HepG2 (cell line): ENCODE data around the gene EBP. TPM values are rescaled to one million over a fixed set of nuclear protein-coding genes. Genes with fewer than 3 reads are reported as not detected.

Experiments used
- ELF4 ChIP-seq: sonication (generic); formaldehyde crosslinking; IDR thresholded peaks from 2 replicates; pipeline ENCODE4 v1.5.0; 2020; ENCODE audit warnings: missing genetic modification reagents, mild to moderate bottlenecking, moderate library complexity, borderline replicate concordance
- ESRRA ChIP-seq: sonication (generic); formaldehyde crosslinking; IDR thresholded peaks from 2 replicates; pipeline ENCODE4 v1.5.1; 2020; ENCODE audit warnings: mild to moderate bottlenecking, low read depth, missing genetic modification reagents
- HES4 ChIP-seq: sonication (generic); formaldehyde crosslinking; IDR thresholded peaks from 2 replicates; pipeline ENCODE4 v1.9.0; 2021; ENCODE audit warnings: mild to moderate bottlenecking, missing genetic modification reagents, borderline replicate concordance
- HNF4A ChIP-seq: sonication (generic); formaldehyde crosslinking; IDR thresholded peaks from 2 replicates; pipeline ENCODE4 v1.4.0; 2020; ENCODE audit warnings: missing genetic modification reagents
- HNRNPK ChIP-seq: fragments of 200-400 bp; formaldehyde crosslinking; IDR thresholded peaks from 2 replicates; pipeline ENCODE4 v1.6.1; 2018; ENCODE audit warnings: low read length, low read depth, moderate library complexity, mild to moderate bottlenecking; ENCODE audit not compliant: poor library complexity, severe bottlenecking
- KLF15 ChIP-seq: sonication (generic); formaldehyde crosslinking; IDR thresholded peaks from 2 replicates; pipeline ENCODE4 v1.8.1; 2023; ENCODE audit warnings: borderline replicate concordance, mild to moderate bottlenecking, inconsistent platforms, missing genetic modification reagents, mixed read lengths
- MTA1 ChIP-seq: sonication (generic); formaldehyde crosslinking; IDR thresholded peaks from 2 replicates; pipeline ENCODE4 v1.4.0; 2020; ENCODE audit warnings: missing genetic modification reagents, mild to moderate bottlenecking, borderline replicate concordance
- NCOA2 ChIP-seq: sonication (generic); formaldehyde crosslinking; IDR thresholded peaks from 2 replicates; pipeline ENCODE4 v1.8.0; 2022; ENCODE audit warnings: inconsistent platforms
- PCBP2 ChIP-seq: fragments of 200-400 bp; formaldehyde crosslinking; optimal IDR thresholded peaks from 2 replicates; pipeline ENCODE3; 2018; ENCODE audit warnings: low read length, low read depth; ENCODE audit not compliant: poor library complexity, severe bottlenecking
- PHF5A ChIP-seq: IDR thresholded peaks from one replicate; pipeline ENCODE4 v1.6.1; 2018; ENCODE audit warnings: low read depth, missing genetic modification reagents; ENCODE audit not compliant: unreplicated experiment
- POLR2A ChIP-seq, 2 experiments: IDR thresholded peaks; 2 replicates each; pipeline ENCODE4 v1.6.1; 2011; ENCODE audit warnings: low read depth in 2 of 2, low read length in 2 of 2, mild to moderate bottlenecking in 1 of 2, moderate library complexity in 1 of 2; ENCODE audit not compliant: insufficient read depth in 1 of 2
- RFX5 ChIP-seq: IDR thresholded peaks from 2 replicates; pipeline ENCODE4 v1.6.1; 2011; ENCODE audit warnings: low read depth, low read length, improper control_type of control experiment
- SMC3 ChIP-seq: IDR thresholded peaks from 2 replicates; pipeline ENCODE4 v1.6.1; 2011; ENCODE audit warnings: low read length, improper control_type of control experiment
- TBP ChIP-seq: sonication (generic); formaldehyde crosslinking; IDR thresholded peaks from 2 replicates; pipeline ENCODE4 v1.5.0; 2020; ENCODE audit warnings: missing genetic modification reagents
- THYN1 ChIP-seq: sonication (generic); formaldehyde crosslinking; IDR thresholded peaks from 2 replicates; pipeline ENCODE4 v1.8.1; 2023; ENCODE audit warnings: low read depth, mild to moderate bottlenecking, moderate library complexity, missing genetic modification reagents, borderline replicate concordance
- YEATS4 ChIP-seq: sonication (generic); formaldehyde crosslinking; IDR thresholded peaks from 2 replicates; pipeline ENCODE4 v1.4.0; 2020; ENCODE audit warnings: missing genetic modification reagents, borderline replicate concordance
- ZFP1 ChIP-seq: IDR thresholded peaks from 2 replicates; pipeline ENCODE4 v1.6.1; 2016
- ZMAT3 ChIP-seq: sonication (generic); formaldehyde crosslinking; conservative IDR thresholded peaks from 2 replicates; pipeline ENCODE4 v1.7.0; 2021; ENCODE audit warnings: missing genetic modification reagents
- ZNF232 ChIP-seq: sonication (generic); formaldehyde crosslinking; IDR thresholded peaks from 2 replicates; pipeline ENCODE4 v1.4.0; 2020; ENCODE audit warnings: missing genetic modification reagents, borderline replicate concordance
- ZNF383 ChIP-seq: sonication (generic); formaldehyde crosslinking; IDR thresholded peaks from 2 replicates; pipeline ENCODE4 v1.4.0; 2020; ENCODE audit warnings: missing genetic modification reagents, mild to moderate bottlenecking, borderline replicate concordance
- ZNF569 ChIP-seq: sonication (generic); formaldehyde crosslinking; IDR thresholded peaks from 2 replicates; pipeline ENCODE4 v1.5.0; 2020; ENCODE audit warnings: mild to moderate bottlenecking, missing genetic modification reagents, moderate library complexity, borderline replicate concordance
- ZNF83 ChIP-seq: sonication (generic); formaldehyde crosslinking; IDR thresholded peaks from 2 replicates; pipeline ENCODE4 v1.4.0; 2020; ENCODE audit warnings: missing genetic modification reagents, mild to moderate bottlenecking, borderline replicate concordance
- polyA plus RNA-seq, 8 experiments: library from polyadenylated mRNA; depleted of rRNA in 3 of 8; stranded (reverse) in 7 of 8; unstranded in 1 of 8; fragments of >200 nt; fragmentation: Illumina TruSeq in 4 of 8; extraction: Trizol in 4 of 8; gene quantifications; 2 replicates each; pipeline versions ENCODE4 v1.2.1 to v1.2.3, GENCODE V29; 2011 to 2016; ENCODE audit warnings: low read depth in 4 of 8, missing spikeins in 1 of 8, mixed read lengths in 1 of 8; ENCODE audit not compliant: insufficient read depth in 1 of 8
- total RNA-seq, 5 experiments: library from RNA; depleted of rRNA; stranded (reverse); fragments of >200 nt; fragmentation: Illumina TruSeq; extraction: Trizol; gene quantifications; 2 replicates each; pipeline ENCODE4 v1.2.3, GENCODE V29; 2016; ENCODE audit warnings: low read depth in 1 of 5
- TF ChIP-seq, protein P1 (sequence below): sonication (generic); formaldehyde crosslinking; conservative IDR thresholded peaks from 2 replicates; pipeline ENCODE4 v1.4.0; 2020; ENCODE audit warnings: missing genetic modification reagents
- TF ChIP-seq, protein P2 (sequence below): sonication (generic); formaldehyde crosslinking; IDR thresholded peaks from 2 replicates; pipeline ENCODE4 v1.4.0; 2020; ENCODE audit warnings: missing genetic modification reagents, borderline replicate concordance
- TF ChIP-seq, protein P3 (sequence below): IDR thresholded peaks from 2 replicates; pipeline ENCODE4 v1.6.1; 2016; ENCODE audit warnings: missing compliant biosample characterization, missing genetic modification reagents, borderline replicate concordance

EBP gene
- total and polyA plus RNA-seq, 2 of the 13 experiments (the other 11 are each of a cell fraction or from before 2014, with no cell fraction given), result 106 to 260 TPM

DNA sequence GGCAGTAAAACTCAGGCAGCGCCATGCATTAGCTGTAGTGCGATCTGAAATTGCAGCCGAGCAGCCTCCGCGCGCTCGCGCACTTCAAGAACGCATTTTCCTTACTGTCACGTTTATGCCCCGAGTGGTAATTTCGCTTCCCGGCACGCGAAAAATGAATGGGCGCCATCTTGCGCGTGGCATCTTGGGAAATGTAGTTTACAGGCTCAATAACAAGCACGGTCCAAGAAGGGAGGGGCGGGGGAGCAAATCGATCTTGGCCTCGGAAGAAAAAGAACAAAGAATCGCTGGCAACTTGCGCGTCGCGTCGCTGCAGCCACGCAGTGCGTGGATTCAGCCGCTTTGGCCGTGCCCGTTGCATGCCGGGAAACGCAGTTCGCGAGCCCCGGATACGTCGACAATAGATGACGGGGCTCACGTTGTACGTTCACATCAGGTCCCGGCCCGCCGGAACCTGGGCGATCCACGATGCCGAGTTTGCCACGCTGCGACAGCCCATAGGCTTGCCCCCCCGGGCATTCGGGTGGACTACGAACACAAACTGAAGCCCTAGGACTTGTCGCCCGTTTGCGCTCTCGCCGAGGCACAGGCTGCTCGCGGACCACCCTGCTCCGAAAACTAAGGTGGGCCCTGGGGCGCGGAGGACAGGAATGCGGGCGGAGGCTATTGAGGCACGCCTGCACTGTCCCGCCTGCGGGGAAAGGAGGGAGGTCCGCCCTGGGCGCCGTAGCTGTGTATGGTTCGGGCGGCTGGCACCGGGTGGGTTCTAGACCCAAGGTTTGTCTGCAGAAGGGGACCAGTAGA is 45.6 kb upstream of the EBP start, which contains the start of gene FTSJ1 (continued):
- TF ChIP-seq ZNF383 (CRISPR knock-in tag) (no peak), TBP (CRISPR knock-in tag) (no peak), RFX5 (no peak), ELF4 (CRISPR knock-in tag) (no peak), ZNF83 (no peak), PHF5A (CRISPR knock-in tag) (no peak), ZMAT3 (CRISPR knock-in tag) (no peak), ESRRA (no peak), ZNF569 (no peak), POLR2A (IDR thresholded peaks at IDR 0.05; ENCODE audit: insufficient read depth in 1 of 2, low read depth in 2 of 2, low read length in 2 of 2) (peak in 1 of 2 experiments; percentile 50; a peak in 2 of 4 replicates), MTA1 (CRISPR knock-in tag) (peak; percentile 22; the same call in 1 of the 2 replicates), HNF4A (CRISPR knock-in tag) (0 out of 2 replicates have a peak, but pooled peaks have one; percentile 11), HES4 (CRISPR knock-in tag) (peak; percentile 50; the same call in 1 of the 2 replicates), THYN1 (CRISPR knock-in tag) (no peak), SMC3 (no peak), KLF15 (no peak), ZNF232 (CRISPR knock-in tag) (no peak), NCOA2 (CRISPR knock-in tag) (no peak), YEATS4 (CRISPR knock-in tag) (peak; percentile 85), HNRNPK (no peak), ZFP1 (CRISPR knock-in tag) (no peak), PCBP2 (no peak)
- TF ChIP-seq, protein P1, sequence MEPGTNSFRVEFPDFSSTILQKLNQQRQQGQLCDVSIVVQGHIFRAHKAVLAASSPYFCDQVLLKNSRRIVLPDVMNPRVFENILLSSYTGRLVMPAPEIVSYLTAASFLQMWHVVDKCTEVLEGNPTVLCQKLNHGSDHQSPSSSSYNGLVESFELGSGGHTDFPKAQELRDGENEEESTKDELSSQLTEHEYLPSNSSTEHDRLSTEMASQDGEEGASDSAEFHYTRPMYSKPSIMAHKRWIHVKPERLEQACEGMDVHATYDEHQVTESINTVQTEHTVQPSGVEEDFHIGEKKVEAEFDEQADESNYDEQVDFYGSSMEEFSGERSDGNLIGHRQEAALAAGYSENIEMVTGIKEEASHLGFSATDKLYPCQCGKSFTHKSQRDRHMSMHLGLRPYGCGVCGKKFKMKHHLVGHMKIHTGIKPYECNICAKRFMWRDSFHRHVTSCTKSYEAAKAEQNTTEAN (CRISPR knock-in tag), result no peak
- TF ChIP-seq, protein P2, sequence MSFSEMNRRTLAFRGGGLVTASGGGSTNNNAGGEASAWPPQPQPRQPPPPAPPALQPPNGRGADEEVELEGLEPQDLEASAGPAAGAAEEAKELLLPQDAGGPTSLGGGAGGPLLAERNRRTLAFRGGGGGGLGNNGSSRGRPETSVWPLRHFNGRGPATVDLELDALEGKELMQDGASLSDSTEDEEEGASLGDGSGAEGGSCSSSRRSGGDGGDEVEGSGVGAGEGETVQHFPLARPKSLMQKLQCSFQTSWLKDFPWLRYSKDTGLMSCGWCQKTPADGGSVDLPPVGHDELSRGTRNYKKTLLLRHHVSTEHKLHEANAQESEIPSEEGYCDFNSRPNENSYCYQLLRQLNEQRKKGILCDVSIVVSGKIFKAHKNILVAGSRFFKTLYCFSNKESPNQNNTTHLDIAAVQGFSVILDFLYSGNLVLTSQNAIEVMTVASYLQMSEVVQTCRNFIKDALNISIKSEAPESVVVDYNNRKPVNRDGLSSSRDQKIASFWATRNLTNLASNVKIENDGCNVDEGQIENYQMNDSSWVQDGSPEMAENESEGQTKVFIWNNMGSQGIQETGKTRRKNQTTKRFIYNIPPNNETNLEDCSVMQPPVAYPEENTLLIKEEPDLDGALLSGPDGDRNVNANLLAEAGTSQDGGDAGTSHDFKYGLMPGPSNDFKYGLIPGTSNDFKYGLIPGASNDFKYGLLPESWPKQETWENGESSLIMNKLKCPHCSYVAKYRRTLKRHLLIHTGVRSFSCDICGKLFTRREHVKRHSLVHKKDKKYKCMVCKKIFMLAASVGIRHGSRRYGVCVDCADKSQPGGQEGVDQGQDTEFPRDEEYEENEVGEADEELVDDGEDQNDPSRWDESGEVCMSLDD (CRISPR knock-in tag), result no peak
- TF ChIP-seq, protein P3, sequence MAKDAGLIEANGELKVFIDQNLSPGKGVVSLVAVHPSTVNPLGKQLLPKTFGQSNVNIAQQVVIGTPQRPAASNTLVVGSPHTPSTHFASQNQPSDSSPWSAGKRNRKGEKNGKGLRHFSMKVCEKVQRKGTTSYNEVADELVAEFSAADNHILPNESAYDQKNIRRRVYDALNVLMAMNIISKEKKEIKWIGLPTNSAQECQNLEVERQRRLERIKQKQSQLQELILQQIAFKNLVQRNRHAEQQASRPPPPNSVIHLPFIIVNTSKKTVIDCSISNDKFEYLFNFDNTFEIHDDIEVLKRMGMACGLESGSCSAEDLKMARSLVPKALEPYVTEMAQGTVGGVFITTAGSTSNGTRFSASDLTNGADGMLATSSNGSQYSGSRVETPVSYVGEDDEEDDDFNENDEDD (CRISPR knock-in tag), result peak; percentile 38; the same call in 1 of the 2 replicates
